ENCODE measurements around the gene PHAX.
"Not testable (repeated sequence)": the region's sequence is repeated elsewhere in the genome, so short reads cannot be mapped to it uniquely, and the experiment has no call there.

DNA sequence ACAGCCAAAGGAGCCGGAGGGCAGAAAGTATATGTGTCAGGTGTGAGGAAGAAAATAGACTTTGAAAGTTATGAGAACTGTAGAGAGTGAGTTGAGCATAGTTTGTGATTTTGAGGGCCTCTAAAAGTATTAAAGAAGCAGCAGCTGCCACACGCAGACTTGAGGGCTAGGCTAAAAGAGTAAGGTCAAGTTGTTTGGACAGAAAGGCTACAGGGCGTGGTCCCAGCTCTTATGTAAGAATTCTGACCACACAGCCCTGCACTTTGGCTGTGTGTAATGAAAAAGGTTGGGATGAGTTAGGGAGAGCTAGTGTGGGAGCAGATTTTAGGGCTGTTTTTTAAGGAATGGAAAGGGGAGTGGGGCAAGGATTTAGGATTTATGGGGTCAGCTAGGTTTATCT, 70.9 kb downstream of the PHAX start:
- TF ChIP-seq, protein P1, sequence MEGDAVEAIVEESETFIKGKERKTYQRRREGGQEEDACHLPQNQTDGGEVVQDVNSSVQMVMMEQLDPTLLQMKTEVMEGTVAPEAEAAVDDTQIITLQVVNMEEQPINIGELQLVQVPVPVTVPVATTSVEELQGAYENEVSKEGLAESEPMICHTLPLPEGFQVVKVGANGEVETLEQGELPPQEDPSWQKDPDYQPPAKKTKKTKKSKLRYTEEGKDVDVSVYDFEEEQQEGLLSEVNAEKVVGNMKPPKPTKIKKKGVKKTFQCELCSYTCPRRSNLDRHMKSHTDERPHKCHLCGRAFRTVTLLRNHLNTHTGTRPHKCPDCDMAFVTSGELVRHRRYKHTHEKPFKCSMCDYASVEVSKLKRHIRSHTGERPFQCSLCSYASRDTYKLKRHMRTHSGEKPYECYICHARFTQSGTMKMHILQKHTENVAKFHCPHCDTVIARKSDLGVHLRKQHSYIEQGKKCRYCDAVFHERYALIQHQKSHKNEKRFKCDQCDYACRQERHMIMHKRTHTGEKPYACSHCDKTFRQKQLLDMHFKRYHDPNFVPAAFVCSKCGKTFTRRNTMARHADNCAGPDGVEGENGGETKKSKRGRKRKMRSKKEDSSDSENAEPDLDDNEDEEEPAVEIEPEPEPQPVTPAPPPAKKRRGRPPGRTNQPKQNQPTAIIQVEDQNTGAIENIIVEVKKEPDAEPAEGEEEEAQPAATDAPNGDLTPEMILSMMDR (conservative IDR thresholded peaks at IDR 0.05): not testable (repeated sequence)
- TF ChIP-seq EZH2 (IDR thresholded peaks at IDR 0.05; ENCODE audit: low read depth): not testable (repeated sequence)
